ENCODE data around the gene MRPL36.

DNA sequence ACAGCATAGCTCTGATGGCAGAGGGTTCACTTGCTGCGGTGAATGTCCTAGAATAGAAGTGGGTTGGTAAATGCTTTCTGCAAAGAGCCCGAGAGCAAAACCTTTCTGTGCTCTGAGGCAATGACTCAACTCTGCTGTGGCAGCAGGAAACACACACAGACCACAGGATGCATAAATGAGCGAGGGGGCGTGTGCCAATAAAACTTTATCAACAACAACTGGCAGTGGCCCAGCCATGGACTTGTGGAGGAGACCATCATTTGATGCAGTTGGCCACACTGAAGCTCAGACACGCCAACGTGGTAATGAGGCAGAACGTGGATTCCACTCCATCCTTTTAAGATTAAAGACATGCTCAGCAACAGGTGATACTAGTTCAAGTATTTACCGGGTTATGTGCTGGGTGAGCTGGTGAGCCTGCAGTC is 6.8 kb downstream of the MRPL36 start:
- TF ChIP-seq, protein P1, sequence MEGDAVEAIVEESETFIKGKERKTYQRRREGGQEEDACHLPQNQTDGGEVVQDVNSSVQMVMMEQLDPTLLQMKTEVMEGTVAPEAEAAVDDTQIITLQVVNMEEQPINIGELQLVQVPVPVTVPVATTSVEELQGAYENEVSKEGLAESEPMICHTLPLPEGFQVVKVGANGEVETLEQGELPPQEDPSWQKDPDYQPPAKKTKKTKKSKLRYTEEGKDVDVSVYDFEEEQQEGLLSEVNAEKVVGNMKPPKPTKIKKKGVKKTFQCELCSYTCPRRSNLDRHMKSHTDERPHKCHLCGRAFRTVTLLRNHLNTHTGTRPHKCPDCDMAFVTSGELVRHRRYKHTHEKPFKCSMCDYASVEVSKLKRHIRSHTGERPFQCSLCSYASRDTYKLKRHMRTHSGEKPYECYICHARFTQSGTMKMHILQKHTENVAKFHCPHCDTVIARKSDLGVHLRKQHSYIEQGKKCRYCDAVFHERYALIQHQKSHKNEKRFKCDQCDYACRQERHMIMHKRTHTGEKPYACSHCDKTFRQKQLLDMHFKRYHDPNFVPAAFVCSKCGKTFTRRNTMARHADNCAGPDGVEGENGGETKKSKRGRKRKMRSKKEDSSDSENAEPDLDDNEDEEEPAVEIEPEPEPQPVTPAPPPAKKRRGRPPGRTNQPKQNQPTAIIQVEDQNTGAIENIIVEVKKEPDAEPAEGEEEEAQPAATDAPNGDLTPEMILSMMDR (optimal IDR thresholded peaks at IDR 0.05 in 1 of 3, IDR thresholded peaks at IDR 0.05 in 1 of 3, conservative IDR thresholded peaks at IDR 0.05 in 1 of 3; ENCODE audit: extremely low read depth in 1 of 3, insufficient read depth in 2 of 3, low read length in 3 of 3) = no peak
- no peak for TF ChIP-seq EZH2 (IDR thresholded peaks at IDR 0.05; ENCODE audit: low read length)

Data from keratinocyte (primary cell).